GM21423 (cell line): ENCODE data around the gene TMEM147.

Experiments
- ATAC-seq: cut with Tn5 transposase; IDR thresholded peaks from one replicate; pipeline ENCODE4 v1.9.1; 2021; ENCODE audit warnings: mild to moderate bottlenecking, moderate library complexity; ENCODE audit not compliant: unreplicated experiment

The TMEM147 gene

GRCh38 chr19:35545001-35545854 is at the start of gene TMEM147:
Gene TMEM147 (plus strand): TSS chr19:35545626. CDS start chr19:35545740, 114 bp downstream.
- peak; percentile 84 for ATAC-seq

- no peak for ATAC-seq
Observed at GRCh38 chr19:35497406-35497805, 48.0 kb upstream of the TMEM147 start.

GRCh38 chr19:35498220-35498619 is 47.2 kb upstream of the TMEM147 start:
- no peak for ATAC-seq

DNA sequence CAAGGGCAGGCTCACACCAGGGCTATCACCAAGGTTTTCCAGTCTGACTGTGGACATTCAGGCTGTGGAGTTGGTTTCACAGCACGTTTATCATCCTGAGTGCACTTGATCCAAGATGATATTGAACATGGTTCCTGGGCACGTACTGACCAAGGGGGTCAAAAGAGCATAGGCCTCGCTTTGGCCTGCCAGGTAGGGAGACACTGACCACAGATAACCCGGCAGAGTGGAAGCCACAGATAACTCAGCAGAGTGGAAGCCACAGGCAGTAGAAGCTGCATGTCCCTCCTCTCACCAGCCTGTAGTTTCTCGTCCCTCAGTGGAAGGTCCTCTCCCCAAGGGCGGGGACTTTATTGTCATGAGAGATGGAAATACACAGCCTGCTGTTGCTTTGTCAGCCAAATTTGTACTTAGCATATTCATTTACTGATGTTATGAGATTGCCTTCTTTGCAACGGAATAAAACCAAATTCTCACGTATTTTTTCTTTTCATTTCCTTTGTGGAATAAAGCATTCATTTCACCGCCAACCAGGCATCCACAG is 46.4 kb upstream of the TMEM147 start:
- ATAC-seq: no peak

- ATAC-seq: no peak
Observed at GRCh38 chr19:35500611-35501010, 44.8 kb upstream of the TMEM147 start.

GRCh38 chr19:35501684-35502083 is 43.7 kb upstream of the TMEM147 start:
- ATAC-seq: no peak

- no peak for ATAC-seq
Observed at GRCh38 chr19:35502751-35503150, 42.7 kb upstream of the TMEM147 start.

GRCh38 chr19:35506011-35506410 is 39.4 kb upstream of the TMEM147 start:
- no peak for ATAC-seq

- ATAC-seq: no peak
Observed at GRCh38 chr19:35507561-35507960, 37.9 kb upstream of the TMEM147 start.

- ATAC-seq: no peak
Observed at GRCh38 chr19:35508129-35508528, 37.3 kb upstream of the TMEM147 start.

- ATAC-seq: no peak
Observed at GRCh38 chr19:35509018-35509652, 36.3 kb upstream of the TMEM147 start.

DNA sequence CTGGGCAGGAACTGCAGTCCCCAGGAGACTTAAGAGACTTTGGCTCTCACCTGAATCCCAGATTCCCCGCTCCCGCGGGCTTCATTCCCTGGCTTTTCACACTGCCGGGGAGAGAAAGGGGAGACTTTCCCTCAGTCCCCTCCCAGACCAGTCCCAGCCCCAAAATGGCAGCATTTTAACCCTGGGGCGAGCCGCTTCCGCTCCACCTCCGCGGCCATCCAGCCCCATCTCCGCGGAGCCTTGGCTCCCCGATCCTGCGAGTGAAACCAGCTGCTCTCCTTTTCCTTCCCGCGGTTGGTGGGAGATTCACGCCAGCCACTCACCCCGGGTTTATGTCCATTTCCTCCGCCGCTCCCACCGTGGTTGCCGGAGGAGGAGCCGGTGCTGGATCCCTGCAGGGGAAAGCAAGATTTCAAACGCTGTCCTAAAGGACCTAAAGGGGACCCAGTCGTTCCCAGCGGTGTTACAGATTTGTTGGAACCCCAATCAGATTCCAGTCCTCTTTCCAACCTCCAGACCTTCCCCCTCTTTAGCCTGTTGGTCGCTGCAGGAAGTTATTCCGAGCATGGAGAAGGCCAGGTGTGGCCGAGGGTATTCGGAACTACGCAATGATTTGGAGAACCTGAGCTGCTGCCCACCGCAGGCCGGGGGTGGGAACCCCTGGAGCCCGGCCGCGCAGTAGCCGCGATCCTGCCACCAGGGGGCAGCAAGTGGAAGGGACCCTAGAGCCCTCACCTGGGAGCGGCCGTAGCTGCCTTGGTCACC is 35.4 kb upstream of the TMEM147 start:
- ATAC-seq: no peak

DNA sequence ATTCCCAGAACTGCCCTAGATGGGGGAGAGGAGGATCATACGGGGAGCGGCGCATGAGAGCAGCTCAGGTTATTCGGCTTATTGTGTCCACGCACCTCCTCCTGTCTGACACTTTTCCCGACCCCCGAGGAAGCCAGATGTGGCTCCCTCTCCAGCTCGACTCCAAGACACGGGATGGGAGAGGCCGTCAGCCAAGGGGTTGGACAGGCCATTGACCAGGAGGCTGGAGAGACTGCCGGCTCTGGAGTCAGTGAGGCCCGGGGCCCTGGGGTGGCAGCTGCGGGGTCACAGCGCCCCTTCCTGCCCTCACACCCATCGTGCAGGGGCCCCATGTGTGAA is 34.8 kb upstream of the TMEM147 start:
- no peak for ATAC-seq

DNA sequence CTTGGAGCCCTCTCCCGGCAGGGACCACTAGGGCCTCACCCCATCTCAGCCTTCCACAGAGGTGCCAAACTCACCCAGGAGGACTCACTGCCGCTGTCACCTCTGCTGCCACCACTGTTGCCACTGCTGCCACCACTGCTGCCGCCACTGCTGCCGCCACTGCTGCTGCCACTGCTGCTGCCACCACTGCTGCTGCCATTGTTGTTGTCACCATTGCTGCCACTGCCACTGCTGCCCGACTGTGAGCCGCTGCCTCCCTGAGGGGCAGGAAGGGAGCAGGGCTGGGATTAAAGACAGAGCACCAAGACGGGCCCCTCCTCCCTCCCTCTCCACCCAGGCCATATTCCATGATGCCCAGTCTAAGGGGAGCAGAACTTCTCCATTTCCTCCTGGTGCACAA is 34.1 kb upstream of the TMEM147 start:
- no peak for ATAC-seq

- no peak for ATAC-seq
Observed at GRCh38 chr19:35512831-35513627, 32.4 kb upstream of the TMEM147 start.

DNA sequence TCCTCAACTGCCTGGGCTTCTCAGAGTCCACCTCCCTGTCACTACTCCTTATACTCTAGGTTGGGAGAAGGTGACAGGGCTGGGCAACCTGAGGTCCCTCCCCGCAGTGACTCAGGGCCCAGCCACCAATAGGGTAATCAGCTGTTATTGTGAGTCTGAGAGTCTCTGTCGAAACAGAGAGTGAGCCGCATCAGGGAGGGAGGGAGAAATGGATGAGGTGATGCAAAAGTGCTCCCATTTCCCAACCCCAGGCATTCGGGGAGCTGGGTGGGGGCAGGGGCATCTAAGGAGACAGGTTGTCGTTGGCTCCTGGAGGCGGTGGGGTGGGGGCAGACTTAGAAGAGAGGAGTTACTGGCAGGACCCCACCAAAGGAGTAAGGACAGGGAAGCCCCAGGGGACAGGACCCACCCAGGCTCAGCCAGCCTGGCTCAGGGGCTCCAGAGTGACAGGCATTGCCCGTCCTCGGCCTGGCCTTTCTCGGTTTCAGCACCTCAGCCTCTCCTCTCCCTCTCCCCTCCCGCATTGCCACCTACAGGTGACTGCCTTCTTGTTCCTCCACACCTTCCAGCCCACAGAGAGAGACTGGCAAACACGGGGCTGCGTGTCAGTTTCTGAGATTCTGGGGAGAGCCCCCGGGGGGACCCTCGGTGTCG is 31.7 kb upstream of the TMEM147 start, which contains the start of gene DMKN:
Gene DMKN, minus strand, starts transcription at position 22 of the 654 bp plus-strand sequence. CDS start 174 bp downstream, outside the sequence.
- no peak for ATAC-seq

DNA sequence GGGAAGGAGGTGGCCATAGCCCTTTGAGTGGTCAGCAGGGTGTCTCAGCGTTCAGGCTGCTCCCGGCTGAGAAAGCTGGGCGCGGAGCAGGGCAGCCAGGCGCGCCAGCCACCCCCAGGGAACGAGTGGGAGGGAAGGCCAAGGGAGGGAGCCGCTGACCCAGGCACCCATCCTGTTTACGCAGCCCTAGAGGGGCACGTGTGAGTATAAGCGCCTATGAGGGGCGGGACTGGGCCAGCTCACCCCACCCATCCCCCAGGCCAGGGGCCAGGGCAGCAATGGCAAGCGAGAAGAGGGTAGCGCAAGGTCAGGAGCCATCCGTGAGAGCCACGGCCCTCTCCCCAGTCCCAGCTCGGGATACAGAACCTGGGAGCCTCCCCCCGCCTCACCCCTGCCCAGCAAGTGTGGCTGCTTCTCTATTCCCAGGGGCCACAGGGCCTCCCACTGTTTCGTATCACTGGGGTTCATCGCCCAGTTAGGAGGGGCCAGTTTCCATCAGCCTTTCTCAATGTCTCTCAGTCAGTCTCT is 31.1 kb upstream of the TMEM147 start:
- no peak for ATAC-seq

DNA sequence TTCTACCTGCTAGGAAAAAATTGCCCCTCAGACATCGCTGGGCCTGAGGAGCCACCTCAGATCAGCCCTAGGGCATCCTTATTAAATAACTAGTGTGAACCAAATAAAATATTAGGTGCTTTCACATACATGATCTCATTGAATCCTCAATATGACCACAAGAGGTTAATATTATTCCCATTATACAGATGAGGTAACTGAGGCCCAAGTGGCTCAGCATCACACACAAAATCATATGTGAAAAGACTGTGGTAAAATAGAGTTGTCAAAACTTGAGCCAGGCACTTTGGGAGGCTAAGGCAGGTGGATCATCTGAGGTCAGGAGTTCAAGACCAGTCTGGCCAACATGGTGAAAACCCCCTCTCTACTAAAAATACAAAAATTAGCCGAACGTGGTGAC is 29.1 kb upstream of the TMEM147 start:
- no peak for ATAC-seq

GRCh38 chr19:35517342-35517741 is 28.1 kb upstream of the TMEM147 start:
- no peak for ATAC-seq

DNA sequence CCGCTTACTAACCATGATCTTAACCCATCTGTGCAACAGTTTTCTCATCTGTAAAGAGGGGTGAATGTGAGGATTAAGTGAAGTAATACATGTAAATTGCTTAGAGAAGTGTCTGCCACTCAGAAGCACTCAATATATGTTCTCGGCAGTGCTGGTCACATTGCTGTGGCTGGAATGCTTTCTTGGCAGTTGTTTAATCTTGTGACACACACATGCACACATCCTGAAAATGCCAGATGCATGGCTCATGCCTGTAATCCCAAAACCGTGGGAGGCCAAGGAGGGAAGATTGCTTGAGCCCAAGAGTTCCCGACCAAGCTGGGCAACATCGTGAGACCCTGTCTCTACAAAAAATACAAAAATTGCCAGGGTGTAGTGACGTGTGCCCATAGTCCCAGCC is 27.1 kb upstream of the TMEM147 start:
- no peak for ATAC-seq
